Mucosa of descending colon (tissue), 3 donors: ENCODE results near the gene MEPCE. TPM values are rescaled to one million over a fixed set of nuclear protein-coding genes. Genes with fewer than 3 reads are reported as not detected.
"Not testable (repeated sequence)": the region's sequence is repeated elsewhere in the genome, so short reads cannot be mapped to it uniquely, and the experiment has no call there.

Source experiments
- ATAC-seq: fragments of 200-7000 bp; cut with Tn5 transposase; one replicate; pipeline ENCODE4 v1.9.1; 2020; ENCODE audit warnings: mild to moderate bottlenecking, moderate library complexity
- DNase-seq, 3 donors: peaks; one replicate each; pipeline ENCODE4 v3.0.0-alpha.2; 2020
- H3K36me3 ChIP-seq: fragments of 200-600 bp; one replicate; pipeline ENCODE4 v1.8.0; 2021; ENCODE audit warnings: low read depth, mild to moderate bottlenecking
- H3K4me1 ChIP-seq: fragments of 200-600 bp; one replicate; pipeline ENCODE4 v1.8.0; 2021; ENCODE audit warnings: low read depth, mild to moderate bottlenecking
- H3K4me3 ChIP-seq: fragments of 200-600 bp; one replicate; pipeline ENCODE4 v1.8.0; 2021; ENCODE audit warnings: mild to moderate bottlenecking
- H3K9me3 ChIP-seq: fragments of 200-600 bp; one replicate; pipeline ENCODE4 v1.8.0; 2021; ENCODE audit warnings: mild to moderate bottlenecking
- intact Hi-C, 2 donors: fragments of 100-400 bp; cut with DNase I in 1 of 2; cut with micrococcal nuclease in 1 of 2; formaldehyde crosslinking; loops; one replicate each; pipeline versions ENCODE4 v1.11.0 to v1.11.1; 2022; cut with DNase I, micrococcal nuclease
- total RNA-seq, 3 donors: library from RNA; stranded (reverse); fragmentation: NEBNext Ultra II Directional in 2 of 3; extraction: Animal tissue kit (Norgen Biotek cat#: 25700) in 2 of 3; gene quantifications; one replicate each; pipeline versions ENCODE4 v1.2.1 to v1.2.4, GENCODE V29; 2021 to 2023
- TF ChIP-seq, protein P1 (sequence below): fragments of 200-600 bp; IDR thresholded peaks from one replicate; pipeline ENCODE4 v1.8.0; 2022; ENCODE audit warnings: antibody characterized with exemption, mild to moderate bottlenecking
- donor health status: DM: no; HTN: no; CAD: no; lungs with moderate emphysema.
- donor health status: DM: no; HTN: no; CAD: no.
- donor health status: DM: no; HTN: yes; CAD: no.

Gene MEPCE
- total RNA-seq, 3 donors from 2014 or later, result 29.3 to 46.8 (median 35.2) TPM

GRCh38 chr7:100437150-100438100 is 7.8 kb downstream of the MEPCE start:
- Histone ChIP-seq H3K4me3 (no peak overlapping the region), H3K4me1 (peaks cover 17% of the 10 kb centered on the region), H3K36me3 (no peaks in the 10 kb centered on the region), H3K9me3 (no peaks in the 10 kb centered on the region)
- intact Hi-C loops, result no loop called here
- TF ChIP-seq, protein P1, sequence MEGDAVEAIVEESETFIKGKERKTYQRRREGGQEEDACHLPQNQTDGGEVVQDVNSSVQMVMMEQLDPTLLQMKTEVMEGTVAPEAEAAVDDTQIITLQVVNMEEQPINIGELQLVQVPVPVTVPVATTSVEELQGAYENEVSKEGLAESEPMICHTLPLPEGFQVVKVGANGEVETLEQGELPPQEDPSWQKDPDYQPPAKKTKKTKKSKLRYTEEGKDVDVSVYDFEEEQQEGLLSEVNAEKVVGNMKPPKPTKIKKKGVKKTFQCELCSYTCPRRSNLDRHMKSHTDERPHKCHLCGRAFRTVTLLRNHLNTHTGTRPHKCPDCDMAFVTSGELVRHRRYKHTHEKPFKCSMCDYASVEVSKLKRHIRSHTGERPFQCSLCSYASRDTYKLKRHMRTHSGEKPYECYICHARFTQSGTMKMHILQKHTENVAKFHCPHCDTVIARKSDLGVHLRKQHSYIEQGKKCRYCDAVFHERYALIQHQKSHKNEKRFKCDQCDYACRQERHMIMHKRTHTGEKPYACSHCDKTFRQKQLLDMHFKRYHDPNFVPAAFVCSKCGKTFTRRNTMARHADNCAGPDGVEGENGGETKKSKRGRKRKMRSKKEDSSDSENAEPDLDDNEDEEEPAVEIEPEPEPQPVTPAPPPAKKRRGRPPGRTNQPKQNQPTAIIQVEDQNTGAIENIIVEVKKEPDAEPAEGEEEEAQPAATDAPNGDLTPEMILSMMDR, result no peak
- DNase-seq (peak; percentile 34 to 69 (median 52)), ATAC-seq (no peak)

- peaks cover 12% of the 10 kb centered on the region for H3K4me1 ChIP-seq
- intact Hi-C loops, result no loop called here
Measured at GRCh38 chr7:100438172-100438571, 8.5 kb downstream of the MEPCE start.

GRCh38 chr7:100438731-100439130 is 9.1 kb downstream of the MEPCE start:
- H3K4me1 ChIP-seq, result peaks cover 12% of the 10 kb centered on the region
- DNase-seq, intact Hi-C loops, ATAC-seq, H3K9me3 ChIP-seq, H3K4me3 ChIP-seq, H3K36me3 ChIP-seq: not testable (repeated sequence)

More at GRCh38 chr7:100438172-100438571, 8.5 kb downstream of the MEPCE start:
- no peaks in the 10 kb centered on the region for H3K36me3 ChIP-seq
- H3K4me3 ChIP-seq, result no peak overlapping the region
- no peaks in the 10 kb centered on the region for H3K9me3 ChIP-seq
- ATAC-seq (no peak), DNase-seq (no peak)
- TF ChIP-seq, protein P1, result no peak

DNA sequence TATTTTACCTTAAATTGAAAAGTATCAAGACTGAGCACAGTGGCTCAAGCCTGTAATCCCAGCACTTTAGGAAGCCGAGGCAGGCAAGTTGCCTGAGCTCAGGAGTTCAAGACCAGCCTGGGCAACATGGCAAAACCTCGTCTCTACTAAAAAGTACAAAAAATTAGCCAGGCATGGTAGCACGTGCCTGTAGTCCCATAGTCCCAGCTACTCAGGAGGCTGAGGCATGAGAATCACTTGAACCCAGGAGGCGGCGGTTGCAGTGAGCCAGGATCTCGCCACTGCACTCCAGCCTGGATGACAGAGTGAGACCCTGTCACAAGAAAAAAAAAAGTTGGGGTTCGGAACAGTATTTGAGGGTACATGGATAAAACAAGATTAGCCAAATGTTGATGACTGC is 9.6 kb downstream of the MEPCE start:
- H3K4me3 ChIP-seq, H3K36me3 ChIP-seq, intact Hi-C loops, H3K9me3 ChIP-seq, ATAC-seq, DNase-seq: not testable (repeated sequence)
- peaks cover 10% of the 10 kb centered on the region for H3K4me1 ChIP-seq

- no peaks in the 10 kb centered on the region for H3K4me1 ChIP-seq
- intact Hi-C loops, result no loop called here
- H3K4me3 ChIP-seq, result no peak overlapping the region
- no peaks in the 10 kb centered on the region for H3K9me3 ChIP-seq
- no peaks in the 10 kb centered on the region for H3K36me3 ChIP-seq
- DNase-seq (no peak), ATAC-seq (no peak)
- TF ChIP-seq, protein P1, result no peak
Measured at GRCh38 chr7:100441641-100442535, 12.3 kb downstream of the MEPCE start.

GRCh38 chr7:100443096-100443840 is 13.6 kb downstream of the MEPCE start:
- TF ChIP-seq, protein P1, result no peak
- no peaks in the 10 kb centered on the region for H3K36me3 ChIP-seq
- no peak overlapping the region for H3K4me3 ChIP-seq
- ATAC-seq (no peak), DNase-seq (no peak)
- no peaks in the 10 kb centered on the region for H3K9me3 ChIP-seq
- intact Hi-C loops, result no loop called here
- H3K4me1 ChIP-seq, result no peaks in the 10 kb centered on the region
